ENCODE measurements around the gene PDE6C. TPM values are rescaled to one million over a fixed set of nuclear protein-coding genes. Genes with fewer than 3 reads are reported as not detected.

Gene PDE6C
- total and polyA plus RNA-seq, 2 of the 8 experiments (the other 6 are each of a cell fraction or from before 2014, with no cell fraction given), result not detected

GRCh38 chr10:93656155-93656554, 43.8 kb downstream of the PDE6C start (continued):
- no peak for TF ChIP-seq CHD7 (IDR thresholded peaks at IDR 0.05; ENCODE audit: insufficient replicate concordance, low read length)
- no peak for TF ChIP-seq SIX5 (IDR thresholded peaks at IDR 0.05; ENCODE audit: low read depth, low read length)
- no peak for TF ChIP-seq CREB1 (IDR thresholded peaks at IDR 0.05)
- TF ChIP-seq RNF2 (IDR thresholded peaks at IDR 0.05; ENCODE audit: borderline replicate concordance, low read depth, low read length, missing control alignments, poor library complexity, severe bottlenecking), result no peak
- no peak for TF ChIP-seq TAF1 (IDR thresholded peaks at IDR 0.05; ENCODE audit: low read depth, low read length)
- TF ChIP-seq SIRT6 (IDR thresholded peaks at IDR 0.05; ENCODE audit: low read length), result no peak
- no peak for TF ChIP-seq SP2 (IDR thresholded peaks at IDR 0.05; ENCODE audit: low read length)

Measured in H1 (cell line).